Testis (tissue), 2 donors: ENCODE results near the gene TRIM41.
"Not testable (repeated sequence)": the region's sequence is repeated elsewhere in the genome, so short reads cannot be mapped to it uniquely, and the experiment has no call there.

Experiments
- POLR2A ChIP-seq: fragments of 450-650 bp; IDR thresholded peaks from one replicate; pipeline ENCODE4 v1.6.1; 2017; ENCODE audit warnings: antibody characterized with exemption, mild to moderate bottlenecking, moderate library complexity
- TF ChIP-seq, protein P1 (sequence below), 3 experiments: fragments of 450-650 bp in 2 of 3; fragments of 200-600 bp in 1 of 3; sonication (generic) in 1 of 3; IDR thresholded peaks; one replicate each; pipeline ENCODE4 v1.5.1; 2016 to 2019; ENCODE audit warnings: antibody characterized with exemption in 3 of 3, mild to moderate bottlenecking in 2 of 3, moderate library complexity in 1 of 3

DNA sequence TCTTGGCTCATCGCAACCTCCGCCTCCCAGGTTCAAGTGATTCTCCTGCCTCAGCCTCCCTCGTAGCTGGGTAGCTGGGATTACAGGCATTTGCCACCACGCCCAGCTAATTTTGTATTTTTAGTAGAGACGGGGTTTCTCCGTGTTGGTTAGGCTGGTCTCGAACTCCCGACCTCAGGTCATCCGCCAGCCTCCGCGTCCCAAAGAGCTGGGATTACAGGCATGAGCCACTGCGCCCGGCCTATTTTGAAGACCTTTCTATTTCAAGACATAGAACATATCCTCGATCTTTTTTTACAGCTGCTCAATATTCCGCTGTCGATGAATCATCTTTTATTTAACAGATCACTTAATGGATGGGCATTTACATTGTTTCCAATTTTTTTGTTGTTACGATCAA is 12.4 kb upstream of the TRIM41 start:
- not testable (repeated sequence) for TF ChIP-seq POLR2A
- TF ChIP-seq, protein P1, sequence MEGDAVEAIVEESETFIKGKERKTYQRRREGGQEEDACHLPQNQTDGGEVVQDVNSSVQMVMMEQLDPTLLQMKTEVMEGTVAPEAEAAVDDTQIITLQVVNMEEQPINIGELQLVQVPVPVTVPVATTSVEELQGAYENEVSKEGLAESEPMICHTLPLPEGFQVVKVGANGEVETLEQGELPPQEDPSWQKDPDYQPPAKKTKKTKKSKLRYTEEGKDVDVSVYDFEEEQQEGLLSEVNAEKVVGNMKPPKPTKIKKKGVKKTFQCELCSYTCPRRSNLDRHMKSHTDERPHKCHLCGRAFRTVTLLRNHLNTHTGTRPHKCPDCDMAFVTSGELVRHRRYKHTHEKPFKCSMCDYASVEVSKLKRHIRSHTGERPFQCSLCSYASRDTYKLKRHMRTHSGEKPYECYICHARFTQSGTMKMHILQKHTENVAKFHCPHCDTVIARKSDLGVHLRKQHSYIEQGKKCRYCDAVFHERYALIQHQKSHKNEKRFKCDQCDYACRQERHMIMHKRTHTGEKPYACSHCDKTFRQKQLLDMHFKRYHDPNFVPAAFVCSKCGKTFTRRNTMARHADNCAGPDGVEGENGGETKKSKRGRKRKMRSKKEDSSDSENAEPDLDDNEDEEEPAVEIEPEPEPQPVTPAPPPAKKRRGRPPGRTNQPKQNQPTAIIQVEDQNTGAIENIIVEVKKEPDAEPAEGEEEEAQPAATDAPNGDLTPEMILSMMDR (IDR thresholded peaks at IDR 0.05), result not testable (repeated sequence)
